AG10803 (cell line): ENCODE measurements around the gene SMIM24.

Source experiments
- DNase-seq: peaks from one replicate; pipeline ENCODE4 v3.0.0; 2010; ENCODE audit warnings: low read depth
- H3K4me3 ChIP-seq: 2 replicates; pipeline ENCODE4 v1.5.1; 2011; ENCODE audit warnings: mild to moderate bottlenecking, low read length, control low read depth
- CTCF ChIP-seq: conservative IDR thresholded peaks from 2 replicates; pipeline ENCODE4 v1.5.1; 2011; ENCODE audit warnings: mild to moderate bottlenecking, low read length, control low read depth, inconsistent platforms

Gene SMIM24

GRCh38 chr19:3481241-3482090, 1.1 kb upstream of the SMIM24 start:
- TF ChIP-seq CTCF, result no peak
- no peak for DNase-seq
- H3K4me3 ChIP-seq, result no peak overlapping the region

- DNase-seq, result no peak
- no peak for TF ChIP-seq CTCF
- no peak overlapping the region for H3K4me3 ChIP-seq
These were observed 500 bp downstream of the SMIM24 start for GRCh38 chr19:3479834-3480215.

- DNase-seq, result no peak
- no peak for TF ChIP-seq CTCF
- no peak overlapping the region for H3K4me3 ChIP-seq
These were observed 1.0 kb downstream of the SMIM24 start for GRCh38 chr19:3479177-3479833.

GRCh38 chr19:3478409-3479176, 1.7 kb downstream of the SMIM24 start:
- H3K4me3 ChIP-seq, result no peak overlapping the region

GRCh38 chr19:3477951-3478350, 2.4 kb downstream of the SMIM24 start:
- no peak for TF ChIP-seq CTCF
- no peak for DNase-seq
- no peak overlapping the region for H3K4me3 ChIP-seq

More at GRCh38 chr19:3478409-3479176, 1.7 kb downstream of the SMIM24 start:
- no peak for DNase-seq
- TF ChIP-seq CTCF, result no peak

GRCh38 chr19:3477506-3477905, 2.8 kb downstream of the SMIM24 start:
- H3K4me3 ChIP-seq, result no peak overlapping the region
- no peak for DNase-seq
- TF ChIP-seq CTCF, result no peak
